GM18498 (cell line): ENCODE data around the gene SALL3.
"Not testable (repeated sequence)": the region's sequence is repeated elsewhere in the genome, so short reads cannot be mapped to it uniquely, and the experiment has no call there.

ENCODE experiments used
- ATAC-seq: cut with Tn5 transposase; IDR thresholded peaks from one replicate; pipeline ENCODE4 v1.9.1; 2021; ENCODE audit warnings: mild to moderate bottlenecking, moderate library complexity; ENCODE audit not compliant: unreplicated experiment

SALL3 gene

GRCh38 chr18:78979730-78980278, at the start of gene SALL3:
TSS of gene SALL3 (plus strand) at chr18:78979818. CDS start at chr18:78980275, 457 bp downstream.
- ATAC-seq: no peak

DNA sequence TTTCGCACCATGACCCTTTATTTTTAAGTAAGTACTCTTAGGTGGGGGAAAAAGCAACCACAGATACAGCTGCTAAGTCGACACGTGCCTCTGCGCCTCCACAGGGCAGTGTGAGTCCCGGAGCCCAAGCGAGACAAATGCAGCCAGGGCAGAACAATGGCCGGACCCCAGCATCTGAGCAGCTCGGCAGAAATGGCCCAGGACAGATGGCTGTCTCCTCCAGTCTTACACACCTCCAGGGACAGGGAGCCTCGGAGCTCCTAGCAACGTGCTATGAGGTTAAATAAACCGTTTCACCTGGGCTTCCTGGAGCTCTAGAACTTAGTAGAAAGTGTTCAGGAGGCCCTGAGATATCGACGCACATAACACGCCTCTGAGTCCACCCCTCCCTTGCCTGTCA, 47.3 kb upstream of the SALL3 start:
- no peak for ATAC-seq

DNA sequence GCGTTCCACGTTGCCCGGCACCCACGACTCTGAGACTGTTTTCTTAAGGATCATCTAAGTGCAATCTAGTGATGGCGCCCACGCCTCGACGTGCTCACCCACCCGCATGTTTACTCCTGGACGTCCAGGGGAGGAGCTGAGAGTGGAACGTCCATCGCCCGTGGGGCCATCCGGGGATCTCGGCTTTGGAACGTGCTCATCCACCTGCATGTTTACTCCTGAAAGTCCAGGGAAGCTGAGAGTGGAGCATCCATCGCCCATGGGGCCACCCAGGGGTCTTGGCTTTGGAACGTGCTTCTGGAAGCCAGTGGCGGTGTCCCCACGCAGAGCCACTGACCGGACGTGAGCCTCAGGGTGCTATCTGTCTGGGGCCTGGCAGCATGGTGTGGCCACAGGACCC, 45.6 kb upstream of the SALL3 start:
- ATAC-seq: no peak

DNA sequence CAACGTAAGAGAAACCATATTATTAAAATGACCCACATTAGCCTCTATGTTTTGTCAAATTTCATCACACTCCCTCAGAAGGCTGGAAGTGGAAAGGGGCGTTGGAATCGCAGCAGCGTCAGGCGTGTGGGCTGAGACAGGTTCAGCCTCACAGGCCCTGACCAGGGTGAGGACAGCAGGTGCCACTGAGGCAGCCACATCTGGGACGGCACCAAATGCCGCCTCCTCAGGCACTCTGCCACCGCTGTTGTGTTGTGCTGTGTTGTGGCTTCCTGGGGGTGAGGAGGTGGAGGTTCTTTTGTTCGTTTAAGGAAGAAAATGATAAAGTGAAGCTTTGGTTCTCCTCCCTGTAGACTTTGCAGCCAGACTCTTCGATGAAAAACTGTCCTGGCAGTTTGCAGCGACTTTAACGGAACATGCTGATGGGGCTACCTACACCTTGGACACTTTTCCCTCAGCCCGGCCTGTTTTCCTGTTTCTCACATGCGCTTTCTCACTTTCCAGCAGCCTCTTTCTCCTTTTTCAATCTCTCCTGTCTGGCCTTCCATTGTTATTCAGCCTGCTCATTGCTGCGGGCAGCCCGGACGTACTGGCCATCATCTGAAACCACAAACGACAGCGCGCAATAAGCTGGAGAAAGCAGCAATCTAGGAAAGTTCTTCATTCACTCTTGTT, 44.9 kb upstream of the SALL3 start:
- no peak for ATAC-seq

DNA sequence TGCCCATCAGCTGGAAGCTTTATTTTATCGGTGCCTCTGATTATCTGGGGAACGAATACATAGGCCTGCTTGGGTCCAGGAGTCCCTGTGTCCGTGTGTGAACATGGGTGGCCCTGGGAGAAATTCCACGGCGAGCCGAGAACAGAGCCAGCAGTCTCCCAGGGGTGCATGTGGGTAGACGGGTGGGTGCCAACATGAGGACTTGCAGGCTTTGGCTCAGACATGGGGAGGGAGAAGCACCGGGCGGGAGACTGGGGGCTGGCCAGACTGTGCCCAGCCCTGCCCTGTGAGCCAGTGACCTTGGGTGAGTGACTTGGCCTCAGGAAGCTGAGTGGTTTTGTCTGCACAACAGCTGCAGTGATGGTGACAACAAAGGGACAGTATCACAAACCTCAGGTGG, 44.2 kb upstream of the SALL3 start:
- no peak for ATAC-seq

DNA sequence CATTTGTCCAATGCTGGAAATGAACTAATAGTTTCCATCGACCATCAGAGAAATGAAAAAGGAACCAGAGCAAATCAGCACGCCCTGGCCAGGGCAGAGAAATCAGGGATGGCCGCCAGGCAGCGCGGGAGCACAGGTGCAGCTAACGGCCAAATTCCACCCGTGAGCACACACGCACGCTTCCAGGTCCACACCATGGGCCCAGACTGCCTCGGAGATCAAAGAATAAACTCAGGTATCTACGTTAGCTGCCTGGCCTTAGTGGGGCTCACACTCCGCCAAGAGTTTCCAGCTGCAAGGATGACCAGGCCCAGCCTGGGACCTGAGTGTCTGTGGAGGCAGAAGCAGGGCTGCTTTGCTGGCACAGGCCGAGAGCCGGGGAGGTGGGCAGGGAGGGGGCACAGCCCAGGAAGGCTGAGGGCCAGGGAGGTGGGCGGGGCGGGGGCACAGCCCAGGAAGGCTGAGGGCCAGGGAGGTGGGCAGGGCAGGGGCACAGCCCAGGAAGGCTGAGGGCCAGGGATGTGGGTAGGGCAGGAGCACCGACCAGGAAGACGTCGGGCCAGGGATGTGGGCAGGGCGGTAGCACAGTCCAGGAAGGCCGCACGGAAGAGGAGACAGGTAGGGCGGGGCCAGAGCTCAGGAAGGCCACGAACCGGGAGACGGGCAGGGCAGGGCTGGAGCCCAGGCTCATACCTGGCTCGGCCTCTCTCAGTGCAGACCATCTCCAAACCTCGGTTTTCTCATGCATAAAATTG, 43.2 kb upstream of the SALL3 start:
- ATAC-seq: no peak

GRCh38 chr18:78937166-78937565, 42.5 kb upstream of the SALL3 start:
- ATAC-seq: no peak

GRCh38 chr18:78939105-78939504, 40.5 kb upstream of the SALL3 start:
- ATAC-seq: no peak

GRCh38 chr18:78939734-78940494, 39.7 kb upstream of the SALL3 start:
- ATAC-seq: no peak

GRCh38 chr18:78942236-78942635, 37.4 kb upstream of the SALL3 start:
- not testable (repeated sequence) for ATAC-seq

GRCh38 chr18:78945628-78946027, 34.0 kb upstream of the SALL3 start:
- ATAC-seq: no peak

- no peak for ATAC-seq
Observed at GRCh38 chr18:78947291-78947690, 32.3 kb upstream of the SALL3 start.

- no peak for ATAC-seq
Observed at GRCh38 chr18:78948221-78948620, 31.4 kb upstream of the SALL3 start.

- ATAC-seq: no peak
Observed at GRCh38 chr18:78948707-78949106, 30.9 kb upstream of the SALL3 start.

DNA sequence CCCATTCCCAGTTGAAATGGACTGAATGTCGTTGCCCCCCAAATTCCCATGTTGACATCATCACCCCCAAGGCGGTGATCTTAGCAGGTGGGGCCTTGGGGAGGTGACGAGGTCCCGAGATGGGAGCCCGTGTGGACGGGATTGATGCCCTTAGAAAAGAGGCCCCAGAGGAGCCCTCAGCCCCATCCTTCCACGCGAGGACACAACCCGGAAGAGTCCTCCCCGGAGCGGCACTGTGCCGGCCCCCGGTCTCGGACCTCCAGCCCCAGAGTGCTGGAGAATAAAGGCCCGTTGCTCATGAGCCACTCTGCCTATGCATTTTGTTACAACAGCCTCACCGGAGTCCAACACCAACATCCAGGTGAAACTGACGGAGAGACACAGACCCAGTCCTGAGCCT, 30.4 kb upstream of the SALL3 start:
- ATAC-seq: no peak

- ATAC-seq: no peak
Observed at GRCh38 chr18:78950386-78950785, 29.2 kb upstream of the SALL3 start.

- ATAC-seq: no peak
Observed at GRCh38 chr18:78953566-78953965, 26.1 kb upstream of the SALL3 start.

- ATAC-seq: no peak
Observed at GRCh38 chr18:78955051-78955450, 24.6 kb upstream of the SALL3 start.

GRCh38 chr18:78957140-78957539, 22.5 kb upstream of the SALL3 start:
- no peak for ATAC-seq

- ATAC-seq: no peak
Observed at GRCh38 chr18:78960709-78961108, 18.9 kb upstream of the SALL3 start.

DNA sequence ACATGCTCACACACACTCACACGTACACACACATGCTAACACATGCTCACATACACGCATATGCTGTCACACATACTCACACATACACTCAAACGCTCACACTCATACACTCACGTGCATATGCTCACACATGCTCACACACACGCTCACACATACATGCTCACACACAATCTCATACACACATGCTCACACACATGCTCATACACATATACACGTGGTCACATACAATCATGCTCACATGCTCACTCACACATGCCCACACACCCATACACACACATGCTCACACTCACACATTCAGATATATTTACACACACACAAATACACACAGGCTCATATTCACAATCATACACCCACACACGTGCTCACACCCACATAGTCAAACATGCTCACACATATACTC, 17.5 kb upstream of the SALL3 start:
- ATAC-seq: no peak
